HCT116 (cell line): ENCODE data around the gene CDC42BPB. TPM values are rescaled to one million over a fixed set of nuclear protein-coding genes. Genes with fewer than 3 reads are reported as not detected.

Experiments used
- ATAC-seq: fragments of 200-7000 bp; cut with Tn5 transposase; 2 replicates; pipeline ENCODE4 v1.9.1; 2020; ENCODE audit warnings: mild to moderate bottlenecking, moderate library complexity
- BruUV-seq: library from RNA; stranded (reverse); fragments of 400-500 nt; replicated peaks from 2 replicates; lab custom pipeline; 2021; lab: Mats Ljungman, UMichigan
- CTCF ChIA-PET: fragments of 300-600 bp; sonication (Branson Sonifier 250); formaldehyde crosslinking; loops from one replicate; lab custom pipeline; 2021; ENCODE audit warnings: antibody characterized with exemption; lab: Charles Lee
- POLR2A ChIA-PET: fragments of 300-600, 350-600 bp; sonication (Branson Sonifier 250); formaldehyde crosslinking; loops from one replicate; lab custom pipeline; 2021; ENCODE audit warnings: antibody characterized with exemption; lab: Charles Lee
- RAD21 ChIA-PET, 2 experiments: fragments of 300-600 bp; sonication (Branson Sonifier 250); formaldehyde crosslinking; loops; one replicate each; lab custom pipeline; 2023; ENCODE audit warnings: low total read pairs in 2 of 2; ENCODE audit not compliant: uncharacterized antibody in 2 of 2, unreplicated experiment in 2 of 2, low non-redundant PET in 1 of 2; lab: Charles Lee
- DNase-seq: peaks from one replicate; pipeline ENCODE4 v3.0.0-alpha.2; 2010; ENCODE audit warnings: low read depth, low spot score
- H2AFZ ChIP-seq: fragments of 200-600 bp; shearing (Covaris generic), sonication (generic); 2 replicates; pipeline ENCODE4 v1.6.1; 2017; ENCODE audit warnings: low read depth, mixed run types, mixed read lengths, antibody characterized with exemption, low read length; ENCODE audit not compliant: poor library complexity, severe bottlenecking
- H3K27ac ChIP-seq: 2 replicates; pipeline ENCODE4 v1.5.1; 2012; ENCODE audit warnings: low read depth, low read length
- H3K27me3 ChIP-seq: fragments of 200-600 bp; sonication (generic); 2 replicates; pipeline ENCODE4 v1.6.1; 2016; ENCODE audit warnings: mixed run types, low read length, mixed read lengths; ENCODE audit not compliant: insufficient read depth
- H3K36me3 ChIP-seq, 2 experiments: fragments of 200-500 bp in 1 of 2; fragments of 200-600 bp in 1 of 2; sonication (Bioruptor generic) in 1 of 2; sonication (generic) in 1 of 2; 2 replicates each; pipeline versions ENCODE4 v1.5.1 to v1.6.1; 2014 to 2016; ENCODE audit warnings: low read length in 2 of 2, inconsistent platforms in 1 of 2, mixed read lengths in 1 of 2, mixed run types in 1 of 2; ENCODE audit not compliant: insufficient read depth in 2 of 2, control insufficient read depth in 1 of 2
- H3K4me1 ChIP-seq, 2 experiments: fragments of 200-600 bp in 1 of 2; sonication (generic) in 1 of 2; 2 replicates each; pipeline versions ENCODE4 v1.5.1 to v1.6.1; 2012 to 2017; ENCODE audit warnings: low read length in 2 of 2, inconsistent platforms in 1 of 2, mild to moderate bottlenecking in 1 of 2, mixed read lengths in 1 of 2, mixed run types in 1 of 2, moderate library complexity in 1 of 2; ENCODE audit not compliant: insufficient read depth in 2 of 2, control insufficient read depth in 1 of 2
- H3K4me2 ChIP-seq: fragments of 200-600 bp; sonication (generic); 2 replicates; pipeline ENCODE4 v1.6.1; 2017; ENCODE audit warnings: mixed run types, low read length, mixed read lengths
- H3K4me3 ChIP-seq, 2 experiments: fragments of 200-600 bp in 1 of 2; sonication (generic) in 1 of 2; replicated peaks in 1 of 2; 2 replicates each; pipeline ENCODE4 v1.5.1; 2011 to 2016; ENCODE audit warnings: low read length in 2 of 2, control low read depth in 1 of 2, low read depth in 1 of 2, mild to moderate bottlenecking in 1 of 2, mixed read lengths in 1 of 2, mixed run types in 1 of 2
- H3K79me2 ChIP-seq: fragments of 200-600 bp; sonication (generic); 2 replicates; pipeline ENCODE4 v1.6.1; 2017; ENCODE audit warnings: mild to moderate bottlenecking, mixed run types, low read length, moderate library complexity, mixed read lengths; ENCODE audit not compliant: insufficient read depth
- H3K9ac ChIP-seq: fragments of 200-600 bp; sonication (generic); 2 replicates; pipeline ENCODE4 v1.6.1; 2016; ENCODE audit warnings: low read length, mixed read lengths
- H3K9me2 ChIP-seq: fragments of 200-600 bp; sonication (generic), shearing (Covaris generic); 2 replicates; pipeline ENCODE4 v1.6.1; 2017; ENCODE audit warnings: mixed run types, mild to moderate bottlenecking, moderate library complexity; ENCODE audit not compliant: insufficient read depth
- H3K9me3 ChIP-seq, 2 experiments: fragments of 200-500 bp in 1 of 2; fragments of 200-600 bp in 1 of 2; sonication (Bioruptor generic) in 1 of 2; sonication (generic) in 1 of 2; 2 replicates each; pipeline ENCODE4 v1.6.1; 2014 to 2017; ENCODE audit warnings: low read length in 2 of 2, mixed read lengths in 2 of 2, inconsistent platforms in 1 of 2, low read depth in 1 of 2, mild to moderate bottlenecking in 1 of 2, mixed run types in 1 of 2, moderate library complexity in 1 of 2; ENCODE audit not compliant: control insufficient read depth in 1 of 2, insufficient read depth in 1 of 2
- H4K20me1 ChIP-seq: fragments of 200-600 bp; sonication (generic), shearing (Covaris generic); 2 replicates; pipeline ENCODE4 v1.6.1; 2017; ENCODE audit warnings: mixed run types, mild to moderate bottlenecking, moderate library complexity; ENCODE audit not compliant: insufficient read depth
- CTCF ChIP-seq, 3 experiments: fragments of 200-600 bp in 1 of 3; sonication (generic) in 1 of 3; IDR thresholded peaks in 2 of 3; conservative IDR thresholded peaks in 1 of 3; 2 replicates each; pipeline ENCODE4 v1.5.1; 2012 to 2017; ENCODE audit warnings: low read depth in 2 of 3, low read length in 2 of 3, antibody characterized with exemption in 1 of 3, borderline replicate concordance in 1 of 3, control low read depth in 1 of 3, mild to moderate bottlenecking in 1 of 3, mixed read lengths in 1 of 3, mixed run types in 1 of 3, moderate library complexity in 1 of 3; ENCODE audit not compliant: insufficient read depth in 1 of 3
- EZH2phosphoT487 ChIP-seq: fragments of 200-600 bp; IDR thresholded peaks from 2 replicates; pipeline ENCODE4 v1.6.1; 2018; ENCODE audit warnings: antibody characterized with exemption, borderline replicate concordance
- POLR2A ChIP-seq: IDR thresholded peaks from 2 replicates; pipeline ENCODE4 v1.7.0; 2011; ENCODE audit warnings: borderline replicate concordance; ENCODE audit not compliant: insufficient read depth, insufficient read length; ENCODE audit errors: extremely low read depth
- RAD21 ChIP-seq: IDR thresholded peaks from 2 replicates; pipeline ENCODE4 v1.6.1; 2012; ENCODE audit warnings: low read depth, mild to moderate bottlenecking
- ZNF274 ChIP-seq: fragments of 200-500 bp; sonication (Bioruptor generic); IDR thresholded peaks from 2 replicates; pipeline ENCODE4 v1.6.1; 2014; ENCODE audit warnings: mild to moderate bottlenecking, low read depth, low read length, inconsistent platforms
- intact Hi-C: fragments of 100-400 bp; cut with micrococcal nuclease; formaldehyde crosslinking; loops from 2 replicates; pipeline ENCODE4 v1.10.0; 2022
- total RNA-seq: library from RNA; stranded (reverse); gene quantifications from one replicate; pipeline ENCODE4 v1.2.1, GENCODE V29; 2021; ENCODE audit not compliant: unreplicated experiment

CDC42BPB gene
- total RNA-seq, 1 experiment from 2014 or later, result 85.6 TPM

GRCh38 chr14:103033681-103034096 lies 23.7 kb downstream of the CDC42BPB start (continued):
- TF ChIP-seq ZNF274 (no peak), EZH2phosphoT487 (no peak)

GRCh38 chr14:103031956-103032355 lies 25.4 kb downstream of the CDC42BPB start:
- H3K9me3 ChIP-seq, result no peaks in the 10 kb centered on the region
- H3K27ac ChIP-seq, result no peak overlapping the region
- intact Hi-C loops, result no loop called here
- POLR2A ChIA-PET, result interaction anchor here (1.2 kb wide), 1 partner anchor 12 kb away, joined by 3 read pairs; no protein-coding TSS in a partner anchor
- H3K79me2 ChIP-seq, result peaks cover 85% of the 10 kb centered on the region
- no peaks in the 10 kb centered on the region for H3K36me3 ChIP-seq
- no peak overlapping the region for H3K4me2 ChIP-seq
- RAD21 ChIA-PET, result no interaction called here
- no peaks in the 10 kb centered on the region for H3K27me3 ChIP-seq
- peak; percentile 10 to 31 (median 17); a peak in 2 of 6 replicates for TF ChIP-seq CTCF (IDR thresholded peaks at IDR 0.05 in 2 of 3, conservative IDR thresholded peaks at IDR 0.05 in 1 of 3; ENCODE audit: borderline replicate concordance in 1 of 3, insufficient read depth in 1 of 3, low read depth in 2 of 3, low read length in 2 of 3)
- TF ChIP-seq RAD21, result peak; percentile 46; the same call in 1 of the 2 replicates
- TF ChIP-seq POLR2A, result no peak
- no TSS peak for BruUV-seq
- DNase-seq (no peak), ATAC-seq (peak; percentile 71)
- no peak overlapping the region for H3K9ac ChIP-seq
- H3K4me3 ChIP-seq, result no peak overlapping the region
- no peak overlapping the region for H2AFZ ChIP-seq
- no peaks in the 10 kb centered on the region; a peak in 1 of 4 replicates for H3K4me1 ChIP-seq
- peaks cover 10% of the 10 kb centered on the region; the same call in 1 of the 2 replicates for H4K20me1 ChIP-seq
- H3K9me2 ChIP-seq, result no peaks in the 10 kb centered on the region
- CTCF ChIA-PET, result interaction anchor here (1.1 kb wide), 1 partner anchor 9 kb away, joined by 4 read pairs; no protein-coding TSS in a partner anchor
